Inflammatory macrophage treated with lipopolysaccharide for 4 hours (primary cell): ENCODE results near the gene GRB2.
A peak's percentile ranks its signal among the peaks of the same experiment; 100 is the strongest.
"Not testable (repeated sequence)": the region's sequence is repeated elsewhere in the genome, so short reads cannot be mapped to it uniquely, and the experiment has no call there.

Experiments
- DNase-seq: peaks from one replicate; pipeline ENCODE4 v3.0.0-alpha.2; 2020

The GRB2 gene

GRCh38 chr17:75405365-75406221 is at the start of gene GRB2:
Gene GRB2 (minus strand): TSS chr17:75405678. CDS start chr17:75393628, 12,050 bp downstream.
- DNase-seq, result peak; percentile 99

GRCh38 chr17:75454672-75455071 is 49.2 kb upstream of the GRB2 start:
- DNase-seq, result not testable (repeated sequence)

- no peak for DNase-seq
Measured at GRCh38 chr17:75454193-75454592, 48.7 kb upstream of the GRB2 start.

- DNase-seq, result no peak
Measured at GRCh38 chr17:75450270-75450669, 44.8 kb upstream of the GRB2 start.

GRCh38 chr17:75447951-75448856 is 42.7 kb upstream of the GRB2 start:
- no peak for DNase-seq

- not testable (repeated sequence) for DNase-seq
Measured at GRCh38 chr17:75445896-75446295, 40.4 kb upstream of the GRB2 start.

GRCh38 chr17:75445296-75445695 is 39.8 kb upstream of the GRB2 start:
- no peak for DNase-seq

- DNase-seq, result no peak
Measured at GRCh38 chr17:75442168-75443103, 37.0 kb upstream of the GRB2 start.

GRCh38 chr17:75440738-75441448 is 35.4 kb upstream of the GRB2 start:
- no peak for DNase-seq

- DNase-seq, result no peak
Measured at GRCh38 chr17:75439287-75439686, 33.8 kb upstream of the GRB2 start.

GRCh38 chr17:75437404-75437803 is 31.9 kb upstream of the GRB2 start:
- DNase-seq, result not testable (repeated sequence)

- not testable (repeated sequence) for DNase-seq
Measured at GRCh38 chr17:75434433-75434832, 29.0 kb upstream of the GRB2 start.

- DNase-seq, result no peak
Measured at GRCh38 chr17:75433218-75433783, 27.8 kb upstream of the GRB2 start.

- DNase-seq, result no peak
Measured at GRCh38 chr17:75430159-75430974, 24.9 kb upstream of the GRB2 start.

- DNase-seq, result peak; percentile 89
Measured at GRCh38 chr17:75428543-75429469, 23.3 kb upstream of the GRB2 start.

- DNase-seq, result peak; percentile 67
Measured at GRCh38 chr17:75418531-75418930, 13.1 kb upstream of the GRB2 start.

- peak; percentile 63 for DNase-seq
Measured at GRCh38 chr17:75417054-75417580, 11.6 kb upstream of the GRB2 start.

GRCh38 chr17:75416006-75416405 is 10.5 kb upstream of the GRB2 start:
- no peak for DNase-seq

GRCh38 chr17:75414488-75414887 is 9.0 kb upstream of the GRB2 start:
- no peak for DNase-seq
